Measurements from ENCODE around the gene ADTRP.
"Not testable (repeated sequence)": the region's sequence is repeated elsewhere in the genome, so short reads cannot be mapped to it uniquely, and the experiment has no call there.

ADTRP gene

DNA sequence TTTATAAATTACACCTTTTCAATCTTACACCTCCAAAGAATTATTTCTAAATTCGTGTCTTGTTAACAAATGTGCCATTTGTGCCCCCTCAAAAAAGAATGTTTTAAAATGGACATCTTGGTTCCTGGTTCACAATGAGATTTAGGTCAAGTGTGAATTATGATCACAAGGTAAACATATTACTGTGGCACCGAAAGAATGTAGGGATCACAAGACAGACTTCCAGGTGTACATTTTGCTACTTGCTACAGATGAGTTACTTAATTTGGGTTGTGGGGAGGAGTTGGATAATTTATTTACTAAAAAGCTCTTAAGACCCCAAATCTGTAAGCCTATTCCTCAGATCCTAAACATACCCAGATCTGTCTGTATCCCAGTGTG lies 25.0 kb upstream of the ADTRP start:
- no peak for DNase-seq (ENCODE audit: low read depth in 2 of 2)

DNA sequence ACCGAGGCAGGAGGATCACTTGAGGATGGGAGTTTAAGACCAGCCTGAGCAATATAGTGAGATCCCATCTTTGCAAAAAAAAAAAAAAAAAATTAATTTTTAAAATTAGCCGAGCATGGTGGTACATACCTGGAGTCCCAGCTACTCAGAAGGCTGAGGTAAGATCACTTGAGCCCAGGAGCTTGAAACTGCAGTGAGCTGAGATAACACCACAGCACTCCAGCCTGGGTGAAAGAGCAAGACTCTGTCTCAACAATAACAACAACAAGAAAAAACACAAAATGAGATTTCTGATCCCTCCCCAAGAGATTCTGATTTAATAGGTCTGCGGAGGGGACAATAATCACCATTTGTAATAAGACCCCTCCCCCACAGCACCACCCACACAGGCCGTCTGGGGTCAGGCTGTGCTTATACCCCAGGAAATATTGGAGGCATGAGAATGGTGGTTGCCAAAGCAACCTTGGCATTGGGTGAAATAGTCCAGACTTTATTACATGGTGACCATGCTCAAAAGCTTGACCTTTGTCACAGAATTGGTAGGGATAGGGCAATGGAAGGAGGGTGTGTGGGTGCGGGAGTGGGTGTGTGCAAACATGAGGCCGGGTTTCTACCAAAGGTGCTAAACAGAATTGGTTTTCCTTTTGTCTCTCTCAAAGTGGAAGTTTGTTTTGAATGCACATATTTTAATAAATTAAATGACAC lies 24.4 kb upstream of the ADTRP start:
- DNase-seq (ENCODE audit: low read depth in 2 of 2) = no peak

DNA sequence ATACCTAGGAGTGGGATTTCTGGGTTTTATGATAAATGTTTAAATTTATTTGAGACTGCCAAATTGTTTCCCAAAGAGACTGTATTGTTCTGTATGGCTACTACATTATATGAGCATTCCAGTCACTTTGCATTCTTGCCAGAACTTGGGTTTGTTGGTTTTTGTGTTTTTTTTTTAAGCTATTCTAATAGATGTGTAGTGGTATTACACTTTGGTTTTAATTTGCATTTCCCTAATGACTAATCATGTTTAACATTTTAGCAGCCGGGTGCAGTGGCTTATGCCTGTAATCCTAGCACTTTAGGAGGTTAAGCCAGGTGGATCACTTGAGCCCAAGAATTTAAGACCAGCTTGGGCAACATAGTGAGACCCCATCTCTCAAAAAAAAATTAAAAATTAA lies 21.9 kb upstream of the ADTRP start:
- DNase-seq (ENCODE audit: low read depth in 2 of 2) = not testable (repeated sequence)

DNA sequence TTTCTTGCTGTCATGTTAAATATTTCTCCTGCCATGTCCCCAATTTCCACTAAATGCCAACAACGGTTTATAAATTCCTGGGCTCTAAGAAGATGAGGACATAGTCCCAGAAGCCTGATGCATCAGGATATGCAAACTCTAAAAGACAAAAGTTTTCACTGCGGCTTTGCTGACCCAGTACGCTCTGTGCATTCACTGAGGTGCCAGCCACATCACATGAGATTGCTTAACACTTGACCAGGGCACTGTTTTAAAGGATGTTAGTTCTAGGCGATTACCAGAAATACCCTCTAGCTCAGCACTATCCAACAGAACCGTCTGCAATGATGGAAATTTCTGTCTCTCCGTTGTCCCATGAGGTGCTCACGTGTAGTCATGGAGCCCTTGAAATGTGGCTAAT lies 19.9 kb upstream of the ADTRP start:
- DNase-seq (ENCODE audit: low read depth in 2 of 2) = no peak

DNA sequence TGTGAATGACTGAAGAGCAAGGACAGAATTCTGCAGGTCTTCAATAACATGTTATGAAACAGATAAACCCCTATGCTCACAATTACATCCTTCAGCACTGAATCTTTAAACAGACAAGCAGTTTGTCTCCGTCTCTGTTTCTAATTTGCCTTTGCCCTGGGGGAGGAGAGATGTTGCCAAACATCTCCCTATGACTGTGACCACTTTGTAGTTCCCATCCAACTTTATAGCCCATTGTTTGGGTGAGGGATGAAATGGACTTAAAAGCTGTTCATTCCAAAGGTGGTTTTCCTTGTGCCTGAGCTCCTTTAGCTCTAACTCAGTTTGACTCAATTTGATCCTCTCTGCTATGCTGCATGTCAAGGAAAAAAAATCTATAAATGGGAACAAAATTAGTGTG lies 19.5 kb upstream of the ADTRP start:
- DNase-seq (ENCODE audit: low read depth in 2 of 2) = no peak

DNA sequence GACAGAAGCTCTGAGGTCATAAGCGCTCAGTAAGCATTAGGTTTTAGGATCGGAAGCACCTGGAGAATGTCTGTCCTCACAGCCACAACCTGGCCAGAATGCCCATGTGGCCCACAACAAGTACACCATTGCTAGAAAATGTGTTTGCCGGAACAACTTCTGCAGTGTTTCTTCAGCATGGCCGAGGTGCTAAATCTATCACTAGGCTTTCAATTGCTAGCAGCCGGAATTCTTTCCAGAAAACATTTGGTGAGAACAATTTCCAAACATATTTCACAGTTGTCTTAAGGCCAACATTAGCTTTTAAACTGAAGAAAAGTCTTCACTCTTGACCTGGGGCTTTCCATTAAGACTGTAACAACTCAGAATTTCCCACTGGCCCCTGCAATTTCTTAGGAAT lies 18.2 kb upstream of the ADTRP start:
- DNase-seq (ENCODE audit: low read depth in 2 of 2) = no peak

DNA sequence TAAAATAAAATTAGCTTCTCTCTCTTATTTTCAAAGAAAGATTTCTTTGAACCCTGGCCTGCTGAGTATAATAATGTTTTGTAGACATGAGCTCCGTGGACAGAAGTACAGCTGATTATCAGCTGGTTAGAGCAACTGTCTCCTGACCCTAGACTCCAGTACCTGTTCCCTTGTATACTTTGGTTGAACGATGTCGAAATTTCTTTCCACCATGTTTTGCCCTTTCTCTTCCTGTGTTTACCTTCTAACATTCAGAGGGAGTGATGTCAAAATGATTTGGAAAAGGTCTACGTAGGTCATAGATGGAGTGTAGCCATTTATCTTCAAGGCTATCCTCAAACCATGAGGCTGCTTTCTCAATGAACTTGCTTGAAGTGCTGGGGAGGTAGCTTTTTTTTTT lies 16.8 kb upstream of the ADTRP start:
- no peak for DNase-seq (ENCODE audit: low read depth in 2 of 2)

DNA sequence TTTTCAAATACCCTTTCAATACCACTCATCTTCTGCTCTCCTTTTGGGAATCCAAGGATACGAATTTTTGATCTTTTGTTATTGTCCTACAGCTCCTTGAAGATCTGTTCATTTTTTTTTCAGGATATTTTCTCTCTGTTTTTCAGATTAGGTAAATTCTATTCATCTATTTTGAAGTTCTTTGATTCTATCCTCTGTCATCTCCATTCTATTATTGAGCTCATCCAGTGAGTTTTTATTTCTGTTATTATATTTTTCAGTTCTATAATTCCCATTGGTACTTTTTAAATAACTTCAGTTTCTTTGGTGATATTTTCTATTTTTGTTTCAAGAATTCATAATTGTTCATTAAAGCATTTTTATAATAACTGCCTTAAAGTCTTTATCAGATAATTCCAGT lies 14.7 kb upstream of the ADTRP start:
- no peak for DNase-seq (ENCODE audit: low read depth in 2 of 2)

DNA sequence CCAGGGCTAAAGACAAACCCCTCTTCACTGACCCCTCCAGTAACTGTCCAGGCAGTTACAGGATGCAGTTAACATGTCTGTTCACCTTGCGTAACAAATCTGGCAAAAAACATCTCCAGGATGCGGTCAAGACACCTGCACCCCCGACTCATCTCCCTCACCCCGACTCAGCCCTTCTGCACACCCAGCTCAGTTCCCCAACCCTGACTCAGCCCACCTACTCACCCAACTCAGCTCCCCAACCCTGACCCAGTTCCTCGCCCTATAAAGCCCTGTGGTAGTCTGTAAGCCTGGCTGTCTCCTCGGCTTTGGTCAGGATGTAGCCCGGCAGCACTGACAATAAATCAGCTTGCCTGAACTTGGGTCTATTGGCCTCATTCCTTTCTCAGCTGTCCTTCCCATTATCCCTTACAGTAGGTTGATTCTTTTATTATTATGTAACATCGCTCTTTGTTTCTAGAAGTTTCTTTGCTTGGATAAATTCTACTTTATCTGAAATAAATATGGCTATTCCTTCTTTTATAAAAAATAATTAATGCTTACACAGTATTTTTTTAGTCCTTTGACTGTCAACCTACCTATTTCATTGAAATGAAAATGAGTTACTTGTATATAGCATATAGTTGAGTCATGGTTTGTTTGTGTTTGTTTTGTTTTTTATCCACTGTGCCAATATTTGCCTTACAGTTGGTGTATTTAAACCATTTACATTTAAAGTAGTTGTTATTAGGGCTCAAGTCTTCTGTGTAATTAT lies 12.9 kb upstream of the ADTRP start:
- no peak for DNase-seq (ENCODE audit: low read depth in 2 of 2)

DNA sequence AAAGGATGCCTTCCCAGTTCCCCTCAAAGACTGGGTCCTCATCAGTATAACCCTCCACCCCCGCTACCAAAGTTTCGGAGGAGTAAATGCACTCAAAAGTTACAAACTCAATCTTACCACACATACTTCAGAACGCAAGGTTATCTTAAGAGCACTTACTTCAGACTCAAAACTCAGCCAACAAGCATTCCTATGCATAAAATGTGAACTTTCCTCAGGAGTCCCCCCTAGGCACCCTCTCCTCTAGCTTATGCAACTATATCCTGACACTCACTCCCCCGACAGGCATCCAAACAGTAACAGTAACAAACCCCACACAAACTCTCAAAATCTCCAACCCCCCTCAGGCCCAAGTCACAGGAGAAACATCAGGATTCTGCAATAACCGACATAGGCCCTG lies 11.1 kb upstream of the ADTRP start:
- no peak for DNase-seq (ENCODE audit: low read depth in 2 of 2)

DNA sequence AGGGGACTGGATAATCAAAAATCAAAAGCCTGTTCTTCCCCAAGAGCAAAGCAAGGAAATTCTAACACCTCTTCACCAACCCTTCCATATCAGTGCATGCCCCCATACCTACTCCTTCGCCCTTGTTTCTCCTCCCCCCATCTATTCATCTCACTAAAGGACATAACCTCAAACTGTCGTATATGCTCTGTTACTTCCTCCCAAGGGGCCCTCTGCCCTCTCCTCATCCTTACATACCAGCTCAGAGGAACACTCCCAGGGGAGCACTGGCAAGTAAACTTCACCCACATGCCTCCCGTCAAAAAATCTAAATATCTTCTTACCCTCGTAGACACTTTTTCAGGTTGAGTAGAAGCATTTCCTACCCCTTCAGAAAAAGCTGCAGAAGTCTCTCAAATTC lies 9.4 kb upstream of the ADTRP start:
- DNase-seq (ENCODE audit: low read depth in 2 of 2) = no peak

DNA sequence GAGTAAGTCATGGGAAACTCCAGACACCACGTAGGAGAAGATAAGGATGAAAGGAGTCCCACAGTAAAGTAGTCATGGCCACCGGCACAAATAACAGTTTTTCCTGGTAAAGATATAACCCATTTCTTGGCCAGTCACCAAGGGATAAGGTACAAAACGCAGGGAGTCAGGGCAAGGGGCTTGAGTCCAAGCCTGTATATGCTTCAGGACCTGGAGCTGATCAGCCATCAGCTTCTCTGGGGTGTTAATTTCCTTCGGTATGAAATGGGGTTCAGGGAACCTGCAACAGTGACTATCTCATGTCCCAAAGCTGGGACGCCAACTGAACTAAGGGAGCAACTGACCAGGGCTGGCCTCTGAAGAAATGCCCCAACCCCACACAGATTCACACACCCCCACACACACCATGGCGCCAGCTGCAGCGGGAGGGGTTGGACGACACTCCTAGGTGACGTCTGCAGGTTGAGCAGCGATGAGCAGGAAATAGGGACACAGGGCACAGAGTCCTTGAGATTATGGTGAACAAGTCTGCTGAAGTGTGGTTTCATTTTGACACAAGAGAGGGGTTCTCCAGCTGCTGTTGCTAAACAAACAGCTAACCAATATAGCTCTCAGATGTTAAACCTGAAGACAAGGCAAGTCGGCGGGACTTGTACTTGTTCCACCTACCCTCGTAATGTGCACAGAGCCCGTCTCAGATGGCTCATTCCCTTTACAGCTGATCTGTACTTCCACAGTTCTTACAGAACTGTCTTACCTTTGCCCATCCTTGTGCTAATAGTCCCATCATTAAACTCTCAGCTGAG lies 7.4 kb upstream of the ADTRP start:
- DNase-seq (ENCODE audit: low read depth in 2 of 2) = no peak

DNA sequence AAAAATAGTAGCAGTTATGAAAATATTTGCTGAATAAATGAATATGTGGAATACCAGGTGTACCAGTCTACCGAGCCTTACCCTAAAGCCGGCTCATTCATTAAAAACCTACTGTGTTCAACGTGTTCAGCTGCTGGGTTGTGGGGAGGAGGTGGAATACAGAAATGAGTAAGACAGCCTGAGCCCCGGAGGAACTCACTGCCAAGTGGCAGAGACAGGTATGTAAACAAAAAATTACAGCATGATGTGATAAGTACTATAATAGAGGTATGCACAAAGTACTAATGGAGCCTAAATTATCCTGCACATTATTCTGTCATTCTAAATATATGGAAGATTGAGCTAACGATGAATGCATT lies 6.8 kb upstream of the ADTRP start:
- peak in 1 of 2 donors; percentile 23 for DNase-seq (ENCODE audit: low read depth in 2 of 2)

DNA sequence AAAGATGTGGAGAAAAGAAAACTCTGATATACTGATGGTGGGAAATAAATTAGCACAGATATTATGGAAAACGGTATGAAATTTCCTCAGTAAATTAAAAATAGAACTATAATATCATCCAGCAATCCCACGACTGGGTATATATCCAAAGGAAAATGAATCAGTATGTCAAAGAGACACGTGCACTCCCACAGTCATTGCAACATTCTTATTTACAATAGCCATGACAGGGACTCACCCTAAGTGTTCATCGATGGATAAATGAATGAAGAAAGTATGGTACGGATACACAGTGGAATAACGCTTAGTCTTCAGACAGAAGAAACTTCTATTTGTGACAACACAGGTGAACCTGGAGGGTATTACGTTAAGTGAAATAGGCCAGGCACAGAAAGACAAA lies 5.7 kb upstream of the ADTRP start:
- DNase-seq (ENCODE audit: low read depth in 2 of 2) = no peak

DNA sequence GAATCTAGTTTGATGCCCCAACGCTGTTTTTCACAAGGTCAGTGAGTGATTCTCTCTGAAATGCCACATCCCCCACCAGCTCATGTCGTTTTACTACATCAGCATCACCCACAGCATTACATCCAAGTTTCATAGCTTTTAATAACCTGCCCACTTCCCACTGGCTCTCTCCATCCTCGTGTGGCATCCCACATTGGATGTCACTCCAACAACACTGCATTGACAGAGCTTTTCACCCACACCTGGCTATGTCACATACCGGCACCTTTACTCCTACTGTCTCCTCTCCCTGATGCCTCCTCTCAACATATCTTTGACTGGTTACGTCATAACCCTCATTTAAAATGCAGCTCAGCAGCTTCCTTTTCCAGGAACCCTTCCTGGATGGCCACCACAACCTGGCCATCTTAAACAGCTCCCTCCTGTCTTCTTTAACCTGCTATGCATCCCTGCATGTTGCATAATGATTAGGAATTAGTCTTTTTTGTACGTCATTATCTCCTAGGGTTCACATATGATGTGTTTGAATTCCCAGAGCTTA lies 5.0 kb upstream of the ADTRP start:
- DNase-seq (ENCODE audit: low read depth in 2 of 2) = no peak

DNA sequence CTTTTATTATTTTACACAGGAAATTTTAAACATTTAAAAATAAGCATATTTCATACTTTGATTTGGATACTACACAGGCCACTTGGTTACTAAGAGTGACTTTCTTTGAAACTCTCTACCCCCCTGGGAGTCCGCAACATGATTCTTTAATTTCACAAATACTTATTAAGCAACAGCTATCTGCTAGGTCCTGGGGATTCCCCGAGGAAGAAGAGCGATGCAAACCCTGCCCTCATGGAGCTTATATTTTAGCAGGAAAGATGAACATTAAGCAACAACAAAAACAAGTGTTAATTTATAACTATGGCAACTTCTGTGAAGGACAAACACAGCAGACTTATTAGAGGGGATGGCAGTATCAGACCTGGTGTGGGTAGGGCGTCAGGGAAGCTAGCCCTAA lies 3.9 kb upstream of the ADTRP start:
- DNase-seq (ENCODE audit: low read depth in 2 of 2) = no peak

DNA sequence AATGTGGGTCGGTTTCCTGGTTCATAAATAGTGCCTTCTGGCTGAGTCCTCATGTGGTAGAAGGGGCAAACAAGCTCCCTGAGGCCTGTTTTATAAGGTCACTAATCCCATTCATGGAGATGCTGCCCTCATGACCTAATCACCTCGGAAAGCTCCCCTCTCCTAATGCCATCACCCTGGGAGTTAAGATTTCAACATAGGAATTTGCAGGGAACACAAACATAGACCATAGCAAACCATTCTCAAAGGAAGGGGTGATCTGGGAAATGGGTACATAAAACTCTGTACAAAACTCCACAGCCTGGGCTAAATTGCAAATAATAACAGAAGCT lies 1.5 kb upstream of the ADTRP start:
- DNase-seq (ENCODE audit: low read depth in 2 of 2) = no peak

DNA sequence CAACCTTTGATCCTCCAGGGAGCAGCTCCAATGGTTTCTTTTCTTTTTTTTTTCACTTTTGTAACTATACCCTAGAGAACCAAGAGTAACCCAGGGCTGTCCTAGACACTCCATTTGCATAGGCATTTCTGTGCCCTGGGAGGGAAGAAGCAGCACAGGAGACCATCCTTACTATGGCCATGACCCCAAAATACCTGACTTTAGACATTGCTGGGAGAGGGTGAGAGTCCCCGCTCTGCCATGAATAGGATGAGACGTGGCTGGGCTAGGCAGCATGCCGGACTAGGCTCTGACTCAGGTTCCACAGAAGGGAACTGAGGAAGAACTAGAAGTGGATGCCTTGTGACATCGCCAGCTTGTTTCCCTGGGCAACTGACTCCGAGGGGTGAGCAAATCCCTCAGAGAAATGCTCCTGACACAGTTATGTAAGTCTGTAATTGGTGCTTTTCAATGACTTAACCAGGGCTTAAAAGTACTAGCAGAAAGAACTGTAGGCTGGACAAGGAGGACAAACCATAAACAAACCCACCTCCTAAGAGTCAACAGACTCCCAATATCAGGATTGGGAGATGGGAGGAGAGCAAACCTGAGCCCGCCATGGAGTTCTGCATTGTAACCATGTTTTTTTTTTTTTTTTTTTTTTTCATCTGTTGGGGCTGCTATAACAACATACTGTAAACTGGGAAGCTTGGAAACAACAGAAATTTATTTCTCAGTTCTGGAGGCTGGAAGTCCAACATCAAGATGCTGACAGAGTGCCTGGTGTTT lies 910 bp upstream of the ADTRP start:
- DNase-seq (ENCODE audit: low read depth in 2 of 2) = no peak

DNA sequence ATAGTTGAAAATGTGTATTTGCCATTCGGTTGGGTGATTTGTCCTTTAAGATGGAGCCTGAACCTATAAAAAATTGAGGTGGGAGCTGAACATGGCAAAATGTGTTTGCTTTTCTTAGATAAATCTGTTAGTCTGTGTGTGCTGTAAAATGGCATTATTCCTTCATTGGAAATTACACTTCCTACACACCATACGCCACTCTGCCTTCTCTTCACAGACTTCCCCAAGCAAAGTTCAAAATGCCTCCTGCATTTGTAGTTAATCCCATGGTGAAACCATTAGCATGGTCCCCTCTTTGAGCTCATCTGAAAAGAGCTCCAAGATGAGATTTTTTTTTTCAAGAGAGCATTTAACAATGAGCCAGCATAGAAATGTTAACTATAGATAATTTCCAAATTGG lies 567 bp downstream of the ADTRP start:
- DNase-seq (ENCODE audit: low read depth in 2 of 2) = no peak

DNA sequence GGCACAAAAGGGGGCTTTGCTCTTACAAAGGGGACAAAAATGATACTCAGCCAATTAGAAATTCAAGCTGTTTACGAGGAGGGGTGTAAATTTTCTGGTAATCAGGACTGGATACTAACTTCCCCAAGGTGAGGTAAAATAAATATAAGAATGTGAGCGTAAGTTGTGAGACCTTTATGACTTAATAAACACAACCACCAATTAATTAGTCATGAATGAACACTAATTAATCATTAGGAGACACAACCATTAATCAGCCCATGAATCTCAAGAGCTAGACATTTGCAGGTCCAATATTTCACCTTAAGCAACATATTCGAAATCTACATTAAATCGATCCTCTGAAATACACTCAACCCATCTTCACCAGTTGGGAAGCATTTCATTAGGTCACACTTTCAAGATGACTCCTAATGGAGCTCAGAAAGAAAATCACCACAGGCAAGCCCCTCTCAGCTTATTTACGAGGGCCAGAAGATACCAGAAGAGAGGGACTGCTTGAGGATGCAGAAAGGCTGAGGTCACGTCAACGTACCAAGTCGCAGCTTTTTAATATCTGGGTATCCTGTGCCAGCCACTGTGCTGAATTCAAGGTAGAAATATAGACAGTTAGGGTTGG lies 2.7 kb downstream of the ADTRP start:
- no peak for DNase-seq (ENCODE audit: low read depth in 2 of 2)

DNA sequence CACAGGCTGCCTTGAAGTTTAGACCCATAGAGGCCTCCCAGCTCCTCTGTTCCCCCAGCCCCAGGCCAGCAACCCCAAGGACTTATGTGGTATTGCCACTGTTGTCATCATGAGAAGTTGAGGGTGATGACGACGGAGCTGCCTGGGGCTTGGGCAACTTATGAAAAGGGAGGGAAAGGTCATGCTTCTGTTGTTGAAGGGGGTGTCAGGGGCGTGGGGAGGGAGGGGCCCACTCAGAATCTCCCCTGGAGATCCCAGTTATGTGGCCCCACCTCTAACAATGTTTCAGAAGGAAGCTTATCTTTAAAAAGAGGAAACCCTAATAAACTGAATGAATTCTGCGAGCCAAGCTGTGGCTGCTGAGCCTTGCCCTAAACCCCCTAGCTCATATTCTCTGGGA lies 4.2 kb downstream of the ADTRP start:
- DNase-seq (ENCODE audit: low read depth in 2 of 2) = no peak

DNA sequence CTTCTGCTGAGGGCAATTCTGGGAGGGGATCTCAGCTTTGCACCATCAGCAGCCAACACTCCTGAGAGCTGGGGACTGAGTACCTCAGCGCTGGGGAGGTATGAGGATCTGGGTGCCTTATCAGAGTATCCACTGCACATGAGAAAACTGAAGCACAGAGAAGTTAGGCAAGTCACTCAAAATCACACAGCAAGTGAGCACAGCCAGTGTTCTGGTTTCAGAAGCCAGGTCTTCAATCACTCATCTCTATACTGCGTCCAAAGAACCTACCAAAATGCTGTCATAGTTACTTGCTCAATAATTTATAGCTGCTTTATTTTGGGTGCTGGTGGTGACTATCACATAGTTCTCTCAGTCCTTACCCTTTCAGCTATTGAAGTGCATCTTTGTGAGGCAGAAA lies 5.0 kb downstream of the ADTRP start:
- no peak for DNase-seq (ENCODE audit: low read depth in 2 of 2)
